GM12878 (cell line): ENCODE data around the gene COG2. TPM values are rescaled to one million over a fixed set of nuclear protein-coding genes. Genes with fewer than 3 reads are reported as not detected.

ENCODE experiments used
- ATAC-seq: fragments of 200-7000 bp; cut with Tn5 transposase; 3 replicates; pipeline ENCODE4 v1.9.1; 2020; ENCODE audit warnings: mild to moderate bottlenecking, moderate library complexity
- BruUV-seq: library from RNA; stranded (reverse); fragments of 400-500 nt; replicated peaks from 2 replicates; lab custom pipeline; 2021; lab: Mats Ljungman, UMichigan
- CTCF ChIA-PET: fragments of 300-600 bp; sonication (Branson Sonifier 250); formaldehyde crosslinking; extraction: SDS; loops from one replicate; lab custom pipeline; 2021; ENCODE audit warnings: inconsistent platforms; lab: Yijun Ruan, JAX
- POLR2A ChIA-PET: fragments of 350-600 bp; formaldehyde crosslinking; extraction: SDS; loops from one replicate; lab custom pipeline; 2021; ENCODE audit warnings: inconsistent platforms; lab: Charles Lee
- RAD21 ChIA-PET: fragments of 300-600 bp; sonication (Branson Sonifier 250); formaldehyde crosslinking; loops from one replicate; lab custom pipeline; 2023; ENCODE audit warnings: antibody characterized with exemption; ENCODE audit not compliant: unreplicated experiment; lab: Charles Lee
- SMC1A ChIA-PET: fragments of 300-600 bp; sonication (Branson Sonifier 250); formaldehyde crosslinking; loops from one replicate; lab custom pipeline; 2023; ENCODE audit not compliant: unreplicated experiment, uncharacterized antibody; lab: Charles Lee
- DNase-seq: peaks from one replicate; pipeline ENCODE4 v3.0.0-alpha.2; 2011; ENCODE audit warnings: low read depth, low spot score
- FAIRE-seq: peaks from 3 replicates; lab custom pipeline; 2011; peaks lifted over from hg19 to GRCh38; lab: Jason Lieb, UNC
- H2AFZ ChIP-seq: 2 replicates; pipeline ENCODE4 v1.6.0; 2011; ENCODE audit warnings: low read depth, low read length, control low read depth; ENCODE audit not compliant: control insufficient read depth
- H3K27ac ChIP-seq: 2 replicates; pipeline ENCODE4 v1.5.1; 2011; ENCODE audit warnings: control low read depth; ENCODE audit not compliant: control insufficient read depth, insufficient read depth
- H3K27me3 ChIP-seq, 2 experiments: replicated peaks in 1 of 2; 2 replicates each; pipeline versions ENCODE4 v1.6.0 to v1.6.1; 2011; ENCODE audit warnings: low read length in 1 of 2; ENCODE audit not compliant: control insufficient read depth in 2 of 2, insufficient read depth in 2 of 2
- H3K36me3 ChIP-seq, 2 experiments: 2 replicates each; pipeline ENCODE4 v1.5.1; 2011; ENCODE audit warnings: low read length in 1 of 2; ENCODE audit not compliant: control insufficient read depth in 2 of 2, insufficient read depth in 2 of 2
- H3K4me1 ChIP-seq: 2 replicates; pipeline ENCODE4 v1.6.1; 2011; ENCODE audit warnings: mild to moderate bottlenecking, low read length, moderate library complexity, mixed read lengths; ENCODE audit not compliant: control insufficient read depth, insufficient read depth
- H3K4me2 ChIP-seq: 2 replicates; pipeline ENCODE4 v1.6.0; 2011; ENCODE audit warnings: control low read depth; ENCODE audit not compliant: control insufficient read depth, insufficient read depth
- H3K4me3 ChIP-seq: fragments of 200-600 bp; sonication (generic); 2 replicates; pipeline ENCODE4 v1.5.1; 2016
- H3K79me2 ChIP-seq: 2 replicates; pipeline ENCODE4 v1.6.0; 2011; ENCODE audit warnings: low read length; ENCODE audit not compliant: control insufficient read depth, insufficient read depth
- H3K9ac ChIP-seq: 2 replicates; pipeline ENCODE4 v1.8.0; 2011; ENCODE audit warnings: low read length, control low read depth, mixed read lengths; ENCODE audit not compliant: control insufficient read depth, insufficient read depth
- H3K9me3 ChIP-seq: replicated peaks from 3 replicates; pipeline ENCODE4 v1.5.1; 2011; ENCODE audit warnings: mild to moderate bottlenecking, low read length; ENCODE audit not compliant: control insufficient read depth, insufficient read depth
- H4K20me1 ChIP-seq: 2 replicates; pipeline ENCODE4 v1.6.0; 2011; ENCODE audit not compliant: control insufficient read depth, insufficient read depth
- CHD1 ChIP-seq: IDR thresholded peaks from 2 replicates; pipeline ENCODE4 v1.6.1; 2012; ENCODE audit warnings: low read depth, low read length, improper control_type of control experiment
- EP300 ChIP-seq, 2 experiments: fragments of 150-350 bp in 1 of 2; IDR thresholded peaks; 2 replicates each; pipeline ENCODE4 v1.6.1; 2011 to 2012; ENCODE audit warnings: low read depth in 2 of 2, low read length in 2 of 2, borderline replicate concordance in 1 of 2, improper control_type of control experiment in 1 of 2, inconsistent platforms in 1 of 2; ENCODE audit not compliant: control insufficient read depth in 1 of 2
- JUNB ChIP-seq: IDR thresholded peaks from 2 replicates; pipeline ENCODE4 v1.6.1; 2016; ENCODE audit warnings: antibody characterized with exemption, mild to moderate bottlenecking
- KAT2A ChIP-seq: conservative IDR thresholded peaks from 2 replicates; pipeline ENCODE4 v1.6.1; 2011; ENCODE audit warnings: low read depth, low read length; ENCODE audit not compliant: control insufficient read depth
- KLF5 ChIP-seq: fragments of 450-650 bp; IDR thresholded peaks from 2 replicates; pipeline ENCODE4 v1.6.1; 2014; ENCODE audit warnings: mild to moderate bottlenecking; ENCODE audit not compliant: partially characterized antibody
- RFX5 ChIP-seq: IDR thresholded peaks from 2 replicates; pipeline ENCODE4 v1.6.1; 2011; ENCODE audit warnings: low read depth, low read length, improper control_type of control experiment
- TAF1 ChIP-seq: IDR thresholded peaks from 2 replicates; pipeline ENCODE4 v1.6.1; 2011; ENCODE audit warnings: mild to moderate bottlenecking, low read depth, low read length, borderline replicate concordance
- ZNF274 ChIP-seq: IDR thresholded peaks from one replicate; pipeline ENCODE4 v1.8.0; 2011; ENCODE audit not compliant: insufficient read length, insufficient read depth
- WGBS: methylation state at CpG from one replicate; pipeline ENCODE4 v1.1.6; 2016; ENCODE audit warnings: low lambda C conversion rate; ENCODE audit not compliant: insufficient replicate concordance, insufficient coverage; ENCODE audit errors: missing lambda C conversion rate; 5-methylcytosine and 5-hydroxymethylcytosine counted together
- in situ Hi-C: fragments of 300-500 bp; cut with MboI; formaldehyde crosslinking; loops from 9 replicates; pipeline ENCODE4 v1.14.3; 2018; ENCODE audit warnings: mixed read lengths
- intact Hi-C: fragments of 100-400 bp; cut with micrococcal nuclease; formaldehyde crosslinking; loops from one replicate; pipeline ENCODE4 v1.14.2; 2022; ENCODE audit not compliant: unreplicated experiment
- polyA plus RNA-seq, 11 experiments: library from polyadenylated mRNA; depleted of rRNA in 4 of 11; unstranded in 6 of 11; stranded (reverse) in 5 of 11; fragments of >200 nt; fragmentation: Nextera tagmentation in 4 of 11; fragmentation: Illumina TruSeq in 1 of 11; extraction: Ambion mirVana in 4 of 11; extraction: Trizol in 1 of 11; gene quantifications; 1 replicate in 1 of 11; 2 replicates in 10 of 11; pipeline versions ENCODE4 v1.2.1 to v1.2.3, GENCODE V29; 2011 to 2016; ENCODE audit warnings: inconsistent platforms in 2 of 11, missing spikeins in 2 of 11, low read depth in 1 of 11
- total RNA-seq, 4 experiments: library from RNA; depleted of rRNA in 3 of 4; stranded (reverse); fragments of >200 nt in 3 of 4; fragmentation: Illumina TruSeq in 1 of 4; extraction: Trizol in 1 of 4; gene quantifications; 2 replicates each; pipeline versions ENCODE4 v1.2.1 to v1.2.3, GENCODE V29; 2013 to 2021
- TF ChIP-seq, protein P1 (sequence below): fragments of 450-650 bp; IDR thresholded peaks from 2 replicates; pipeline ENCODE4 v1.6.1; 2017; ENCODE audit warnings: antibody characterized with exemption, mild to moderate bottlenecking, moderate library complexity
- TF ChIP-seq, protein P2 (sequence below): fragments of 450-650 bp; IDR thresholded peaks from 2 replicates; pipeline ENCODE4 v1.6.1; 2017; ENCODE audit warnings: mild to moderate bottlenecking, moderate library complexity
- TF ChIP-seq, protein P3 (sequence below): fragments of 450-650 bp; IDR thresholded peaks from 2 replicates; pipeline ENCODE4 v1.6.1; 2017; ENCODE audit warnings: mild to moderate bottlenecking, moderate library complexity

Gene COG2
- total and polyA plus RNA-seq, 10 of the 15 experiments (the other 5 are each of a cell fraction or from before 2014, with no cell fraction given) = 15.0 to 31.5 (median 28.3) TPM

DNA sequence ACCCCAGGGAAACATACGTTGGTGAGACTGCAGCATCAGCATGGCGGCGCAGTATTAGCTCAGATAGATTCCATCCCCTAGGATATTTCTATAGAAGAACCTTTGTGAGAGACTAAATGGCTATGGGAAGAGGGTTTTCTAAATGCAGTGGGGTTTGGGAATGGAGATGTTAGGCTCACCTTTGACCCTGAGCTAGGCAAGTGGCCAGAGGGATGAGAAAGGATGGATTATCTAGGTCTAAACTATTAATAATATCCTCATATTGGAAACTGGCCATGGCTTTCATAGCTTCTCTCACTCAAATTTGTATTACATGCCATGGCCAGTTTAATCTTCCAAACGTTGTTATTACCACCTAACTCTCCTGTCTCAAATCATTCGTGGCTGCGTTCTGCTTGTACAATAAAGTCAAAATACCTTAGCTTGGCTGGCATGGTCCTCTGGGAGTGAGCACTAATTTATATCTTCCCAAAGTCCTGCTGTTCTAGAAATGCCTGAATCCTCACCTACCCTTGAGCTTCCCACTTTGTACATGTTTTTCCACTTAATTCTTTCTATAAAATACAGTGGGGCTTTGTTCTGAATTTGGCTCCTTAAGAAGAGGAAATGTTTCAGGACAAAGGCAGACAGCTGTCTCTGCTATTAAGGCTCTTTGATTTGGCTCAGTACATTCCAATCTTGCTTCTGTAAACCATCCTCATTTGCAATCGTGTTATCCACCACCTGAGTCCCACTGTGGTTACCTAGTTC lies 31.0 kb upstream of the COG2 start (continued):
- TF ChIP-seq, protein P1, sequence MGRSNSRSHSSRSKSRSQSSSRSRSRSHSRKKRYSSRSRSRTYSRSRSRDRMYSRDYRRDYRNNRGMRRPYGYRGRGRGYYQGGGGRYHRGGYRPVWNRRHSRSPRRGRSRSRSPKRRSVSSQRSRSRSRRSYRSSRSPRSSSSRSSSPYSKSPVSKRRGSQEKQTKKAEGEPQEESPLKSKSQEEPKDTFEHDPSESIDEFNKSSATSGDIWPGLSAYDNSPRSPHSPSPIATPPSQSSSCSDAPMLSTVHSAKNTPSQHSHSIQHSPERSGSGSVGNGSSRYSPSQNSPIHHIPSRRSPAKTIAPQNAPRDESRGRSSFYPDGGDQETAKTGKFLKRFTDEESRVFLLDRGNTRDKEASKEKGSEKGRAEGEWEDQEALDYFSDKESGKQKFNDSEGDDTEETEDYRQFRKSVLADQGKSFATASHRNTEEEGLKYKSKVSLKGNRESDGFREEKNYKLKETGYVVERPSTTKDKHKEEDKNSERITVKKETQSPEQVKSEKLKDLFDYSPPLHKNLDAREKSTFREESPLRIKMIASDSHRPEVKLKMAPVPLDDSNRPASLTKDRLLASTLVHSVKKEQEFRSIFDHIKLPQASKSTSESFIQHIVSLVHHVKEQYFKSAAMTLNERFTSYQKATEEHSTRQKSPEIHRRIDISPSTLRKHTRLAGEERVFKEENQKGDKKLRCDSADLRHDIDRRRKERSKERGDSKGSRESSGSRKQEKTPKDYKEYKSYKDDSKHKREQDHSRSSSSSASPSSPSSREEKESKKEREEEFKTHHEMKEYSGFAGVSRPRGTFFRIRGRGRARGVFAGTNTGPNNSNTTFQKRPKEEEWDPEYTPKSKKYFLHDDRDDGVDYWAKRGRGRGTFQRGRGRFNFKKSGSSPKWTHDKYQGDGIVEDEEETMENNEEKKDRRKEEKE = no peak
- TF ChIP-seq EP300 (IDR thresholded peaks at IDR 0.05; ENCODE audit: borderline replicate concordance in 1 of 2, control insufficient read depth in 1 of 2, low read depth in 2 of 2, low read length in 2 of 2) (no peak), CHD1 (no peak)

DNA sequence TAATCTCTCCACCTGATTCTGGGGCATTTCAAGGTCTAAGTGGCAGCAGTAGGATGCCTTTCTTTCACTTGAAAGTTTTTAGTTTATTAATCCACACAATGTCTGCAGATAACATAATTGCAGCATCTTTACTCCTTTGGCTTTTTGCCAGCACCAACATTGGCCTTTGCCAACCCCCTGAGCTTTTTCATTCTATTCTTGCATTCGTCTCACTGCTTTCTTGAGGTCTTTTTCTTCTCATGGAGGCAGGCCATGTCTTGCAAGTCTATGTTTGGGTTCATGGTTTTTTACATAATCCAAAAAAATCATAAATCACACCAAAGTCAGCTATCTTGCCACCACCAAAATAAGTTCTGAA lies 30.4 kb upstream of the COG2 start:
- H3K4me3 ChIP-seq = no peak overlapping the region
- no peaks in the 10 kb centered on the region for H3K79me2 ChIP-seq
- peaks cover 4% of the 10 kb centered on the region; the same call in 1 of the 2 replicates for H3K4me1 ChIP-seq
- H3K27ac ChIP-seq = no peak overlapping the region
- no peak overlapping the region for H3K4me2 ChIP-seq
- no peak overlapping the region for H2AFZ ChIP-seq
- ChIA-PET SMC1A (interaction anchor here (1.5 kb wide), 1 partner anchor 31 kb away, joined by 4 read pairs; the partner anchor contains the start of gene COG2), CTCF (no interaction called here), RAD21 (no interaction called here), POLR2A (no interaction called here)
- intact Hi-C loops = no loop called here
- no peaks in the 10 kb centered on the region for H3K27me3 ChIP-seq
- H3K36me3 ChIP-seq = no peaks in the 10 kb centered on the region
- no peak for FAIRE-seq
- no peak overlapping the region for H3K9ac ChIP-seq
- no peak for ATAC-seq
- BruUV-seq = no TSS peak
- in situ Hi-C loops = no loop called here
- no peaks in the 10 kb centered on the region for H3K9me3 ChIP-seq
- no peak for DNase-seq
- H4K20me1 ChIP-seq = no peaks in the 10 kb centered on the region
- 0% methylated on average over 1 of the region's 1 CpG for WGBS
- TF ChIP-seq JUNB (no peak), TAF1 (no peak), KAT2A (no peak), RFX5 (no peak), KLF5 (no peak), ZNF274 (no peak)
- TF ChIP-seq, protein P2, sequence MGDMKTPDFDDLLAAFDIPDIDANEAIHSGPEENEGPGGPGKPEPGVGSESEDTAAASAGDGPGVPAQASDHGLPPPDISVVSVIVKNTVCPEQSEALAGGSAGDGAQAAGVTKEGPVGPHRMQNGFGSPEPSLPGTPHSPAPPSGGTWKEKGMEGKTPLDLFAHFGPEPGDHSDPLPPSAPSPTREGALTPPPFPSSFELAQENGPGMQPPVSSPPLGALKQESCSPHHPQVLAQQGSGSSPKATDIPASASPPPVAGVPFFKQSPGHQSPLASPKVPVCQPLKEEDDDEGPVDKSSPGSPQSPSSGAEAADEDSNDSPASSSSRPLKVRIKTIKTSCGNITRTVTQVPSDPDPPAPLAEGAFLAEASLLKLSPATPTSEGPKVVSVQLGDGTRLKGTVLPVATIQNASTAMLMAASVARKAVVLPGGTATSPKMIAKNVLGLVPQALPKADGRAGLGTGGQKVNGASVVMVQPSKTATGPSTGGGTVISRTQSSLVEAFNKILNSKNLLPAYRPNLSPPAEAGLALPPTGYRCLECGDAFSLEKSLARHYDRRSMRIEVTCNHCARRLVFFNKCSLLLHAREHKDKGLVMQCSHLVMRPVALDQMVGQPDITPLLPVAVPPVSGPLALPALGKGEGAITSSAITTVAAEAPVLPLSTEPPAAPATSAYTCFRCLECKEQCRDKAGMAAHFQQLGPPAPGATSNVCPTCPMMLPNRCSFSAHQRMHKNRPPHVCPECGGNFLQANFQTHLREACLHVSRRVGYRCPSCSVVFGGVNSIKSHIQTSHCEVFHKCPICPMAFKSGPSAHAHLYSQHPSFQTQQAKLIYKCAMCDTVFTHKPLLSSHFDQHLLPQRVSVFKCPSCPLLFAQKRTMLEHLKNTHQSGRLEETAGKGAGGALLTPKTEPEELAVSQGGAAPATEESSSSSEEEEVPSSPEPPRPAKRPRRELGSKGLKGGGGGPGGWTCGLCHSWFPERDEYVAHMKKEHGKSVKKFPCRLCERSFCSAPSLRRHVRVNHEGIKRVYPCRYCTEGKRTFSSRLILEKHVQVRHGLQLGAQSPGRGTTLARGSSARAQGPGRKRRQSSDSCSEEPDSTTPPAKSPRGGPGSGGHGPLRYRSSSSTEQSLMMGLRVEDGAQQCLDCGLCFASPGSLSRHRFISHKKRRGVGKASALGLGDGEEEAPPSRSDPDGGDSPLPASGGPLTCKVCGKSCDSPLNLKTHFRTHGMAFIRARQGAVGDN = no peak
- TF ChIP-seq, protein P3, sequence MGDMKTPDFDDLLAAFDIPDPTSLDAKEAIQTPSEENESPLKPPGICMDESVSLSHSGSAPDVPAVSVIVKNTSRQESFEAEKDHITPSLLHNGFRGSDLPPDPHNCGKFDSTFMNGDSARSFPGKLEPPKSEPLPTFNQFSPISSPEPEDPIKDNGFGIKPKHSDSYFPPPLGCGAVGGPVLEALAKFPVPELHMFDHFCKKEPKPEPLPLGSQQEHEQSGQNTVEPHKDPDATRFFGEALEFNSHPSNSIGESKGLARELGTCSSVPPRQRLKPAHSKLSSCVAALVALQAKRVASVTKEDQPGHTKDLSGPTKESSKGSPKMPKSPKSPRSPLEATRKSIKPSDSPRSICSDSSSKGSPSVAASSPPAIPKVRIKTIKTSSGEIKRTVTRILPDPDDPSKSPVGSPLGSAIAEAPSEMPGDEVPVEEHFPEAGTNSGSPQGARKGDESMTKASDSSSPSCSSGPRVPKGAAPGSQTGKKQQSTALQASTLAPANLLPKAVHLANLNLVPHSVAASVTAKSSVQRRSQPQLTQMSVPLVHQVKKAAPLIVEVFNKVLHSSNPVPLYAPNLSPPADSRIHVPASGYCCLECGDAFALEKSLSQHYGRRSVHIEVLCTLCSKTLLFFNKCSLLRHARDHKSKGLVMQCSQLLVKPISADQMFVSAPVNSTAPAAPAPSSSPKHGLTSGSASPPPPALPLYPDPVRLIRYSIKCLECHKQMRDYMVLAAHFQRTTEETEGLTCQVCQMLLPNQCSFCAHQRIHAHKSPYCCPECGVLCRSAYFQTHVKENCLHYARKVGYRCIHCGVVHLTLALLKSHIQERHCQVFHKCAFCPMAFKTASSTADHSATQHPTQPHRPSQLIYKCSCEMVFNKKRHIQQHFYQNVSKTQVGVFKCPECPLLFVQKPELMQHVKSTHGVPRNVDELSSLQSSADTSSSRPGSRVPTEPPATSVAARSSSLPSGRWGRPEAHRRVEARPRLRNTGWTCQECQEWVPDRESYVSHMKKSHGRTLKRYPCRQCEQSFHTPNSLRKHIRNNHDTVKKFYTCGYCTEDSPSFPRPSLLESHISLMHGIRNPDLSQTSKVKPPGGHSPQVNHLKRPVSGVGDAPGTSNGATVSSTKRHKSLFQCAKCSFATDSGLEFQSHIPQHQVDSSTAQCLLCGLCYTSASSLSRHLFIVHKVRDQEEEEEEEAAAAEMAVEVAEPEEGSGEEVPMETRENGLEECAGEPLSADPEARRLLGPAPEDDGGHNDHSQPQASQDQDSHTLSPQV = no peak
